ENCODE results near the gene ANKRD52.
"Not testable (repeated sequence)": the region's sequence is repeated elsewhere in the genome, so short reads cannot be mapped to it uniquely, and the experiment has no call there.

The ANKRD52 gene

DNA sequence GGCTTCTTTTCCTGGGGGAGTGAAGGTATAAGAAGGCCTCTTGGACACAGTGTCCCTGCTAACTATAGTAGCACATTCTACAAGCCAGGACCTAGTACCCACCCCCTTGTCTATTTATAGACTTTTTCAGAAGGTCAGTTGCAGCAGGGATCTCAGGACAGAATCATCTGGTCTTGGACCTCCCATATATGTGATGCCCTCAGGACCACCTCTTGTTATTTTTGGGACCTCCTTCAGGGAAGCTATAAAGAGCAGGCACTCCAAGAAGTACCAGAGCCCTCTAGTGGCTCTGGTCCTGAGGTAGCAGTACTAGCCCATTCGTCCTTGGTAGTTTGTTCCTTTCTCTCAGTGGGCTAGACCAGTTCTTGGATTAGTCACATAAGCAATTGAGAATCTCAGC lies 12.8 kb upstream of the ANKRD52 start:
- no peak for DNase-seq

DNA sequence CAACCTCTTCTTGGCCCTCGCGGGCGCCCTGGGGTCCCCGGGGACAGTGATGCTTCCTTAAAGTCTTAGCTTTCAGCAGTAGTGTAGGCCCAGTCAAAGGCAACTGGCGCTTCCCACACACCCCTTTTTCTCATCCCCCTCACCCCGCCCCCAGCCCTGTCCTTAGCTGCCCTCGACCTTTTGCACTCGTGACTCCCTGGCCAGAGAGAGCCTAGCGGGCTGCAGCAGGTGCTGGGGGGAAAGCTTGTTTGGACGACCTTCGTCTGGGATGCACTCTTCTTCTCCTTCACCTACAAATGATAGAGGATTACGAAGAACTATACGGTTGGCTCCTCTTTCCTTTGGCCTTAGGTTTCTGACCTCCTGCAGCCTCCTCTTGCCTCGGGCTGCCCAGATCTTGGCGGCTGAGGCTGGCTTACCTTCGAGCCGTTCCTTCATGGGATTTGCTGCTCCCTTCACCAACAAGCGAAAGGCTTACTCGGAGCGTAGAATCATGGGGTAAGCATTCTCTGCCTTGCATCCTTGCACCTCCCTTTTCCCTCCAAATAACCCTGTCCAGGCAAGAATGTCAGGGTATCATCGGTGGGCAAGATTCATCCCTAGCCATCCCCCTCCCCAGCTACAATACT lies 9.4 kb upstream of the ANKRD52 start:
- no peak for DNase-seq

DNA sequence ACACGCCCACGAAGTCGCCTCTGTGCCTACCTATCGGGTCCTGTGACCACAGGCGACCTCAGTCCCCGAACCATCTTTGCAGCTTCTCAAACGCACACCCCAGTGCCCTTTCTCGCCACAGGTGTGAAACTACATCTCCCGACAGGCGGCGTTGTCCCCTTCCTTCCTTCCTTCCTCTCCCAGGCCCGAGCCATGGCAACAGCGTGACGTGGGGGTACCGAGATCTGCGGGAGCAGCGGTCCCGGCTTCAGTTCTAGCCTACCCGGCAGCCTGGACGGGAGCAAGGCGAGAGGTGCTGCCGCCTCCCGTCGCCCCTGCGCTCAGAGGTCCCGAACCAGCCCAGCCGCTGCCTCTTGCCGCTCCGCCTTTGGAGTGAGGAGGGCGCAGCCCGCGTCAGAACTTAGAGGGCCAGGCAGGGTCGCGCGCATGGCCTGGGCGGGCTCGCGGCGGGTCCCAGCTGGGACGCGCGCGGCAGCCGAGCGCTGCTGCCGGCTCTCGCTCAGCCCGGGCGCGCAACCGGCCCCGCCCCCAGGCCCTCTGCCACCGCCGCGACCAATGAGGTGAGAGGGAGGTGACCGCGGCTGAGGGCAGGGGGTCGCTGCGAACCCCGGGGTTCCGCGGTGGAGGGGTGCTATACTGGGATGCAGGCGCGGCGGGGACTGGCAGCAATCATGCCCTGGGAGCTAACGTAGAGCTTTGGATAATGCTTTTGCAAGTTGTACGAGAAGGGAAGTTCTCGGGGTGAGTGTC lies 8.7 kb upstream of the ANKRD52 start, which contains the start of gene COQ10A:
Gene COQ10A, plus strand, starts transcription at position 250 of the 750 bp plus-strand sequence. Its CDS starts 177 bp downstream, at position 427.
- DNase-seq: peak; percentile 89

DNA sequence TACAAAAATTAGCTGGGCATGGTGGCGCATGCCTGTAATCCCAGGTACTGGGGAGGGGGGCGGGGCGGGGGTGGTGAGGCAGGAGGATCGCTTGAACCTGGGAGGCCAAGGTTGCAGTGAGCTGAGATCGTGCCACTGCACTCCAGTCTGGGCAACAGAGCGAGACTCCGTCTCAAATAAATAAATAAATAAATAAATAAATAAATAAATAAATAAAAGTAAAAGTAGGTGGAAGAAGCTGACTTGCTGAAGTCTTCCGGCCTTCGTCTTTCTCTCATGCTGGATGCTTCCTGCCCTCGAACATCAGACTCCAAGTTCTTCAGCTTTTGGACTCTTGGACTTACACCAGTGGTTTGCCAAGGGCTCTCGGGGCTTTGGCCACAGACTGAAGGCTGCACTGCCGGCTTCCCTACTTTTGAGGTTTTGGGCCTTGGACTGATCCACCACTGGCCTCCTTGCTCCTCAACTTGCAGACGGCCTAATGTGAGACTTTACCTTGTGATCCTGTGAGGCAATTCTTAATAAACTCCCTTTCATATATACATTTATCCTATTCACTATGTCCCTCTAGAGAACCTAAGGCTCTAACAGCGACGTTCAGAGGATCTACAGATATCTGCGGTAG lies 8.0 kb upstream of the ANKRD52 start:
- DNase-seq: not testable (repeated sequence)

DNA sequence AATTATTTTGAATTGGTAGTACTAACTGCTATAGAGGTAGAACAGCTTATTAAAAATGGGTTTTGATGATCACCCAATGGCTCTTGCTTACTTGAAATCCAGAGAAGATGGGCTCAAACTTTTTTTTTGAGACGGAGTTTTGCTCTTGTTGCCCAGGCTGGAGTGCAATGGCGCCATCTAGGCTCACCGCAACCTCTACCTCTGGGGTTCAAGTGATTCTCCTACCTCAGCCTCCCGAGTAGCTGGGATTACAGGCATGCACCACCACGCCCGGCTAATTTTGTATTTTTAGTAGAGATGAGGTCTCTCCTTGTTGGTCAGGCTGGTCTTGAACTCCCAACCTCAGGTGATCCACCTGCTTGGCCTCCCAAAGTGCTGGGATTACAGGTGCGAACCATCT lies 4.8 kb upstream of the ANKRD52 start:
- not testable (repeated sequence) for DNase-seq

- DNase-seq: no peak
Observed at GRCh38 chr12:56261503-56262232, 3.5 kb upstream of the ANKRD52 start.

DNA sequence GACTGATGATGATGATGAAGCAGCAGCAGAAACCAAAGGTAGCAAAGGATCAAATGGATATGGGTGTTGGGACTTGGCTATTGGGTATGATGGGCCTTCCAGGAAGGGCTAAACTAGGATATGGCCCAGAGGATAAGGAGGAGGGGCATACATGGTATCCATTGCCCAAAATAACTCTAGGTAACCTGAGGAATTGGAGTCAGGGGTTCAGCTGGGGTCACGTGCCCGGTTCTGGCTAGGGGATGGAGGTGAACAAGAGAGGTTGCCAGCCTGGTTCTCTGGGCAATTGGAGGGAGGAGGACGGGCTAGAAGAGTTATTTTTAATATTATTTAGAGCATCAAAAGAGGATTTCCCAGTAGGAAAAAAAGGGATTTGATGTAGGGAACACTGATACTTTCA lies 2.7 kb upstream of the ANKRD52 start:
- DNase-seq: no peak

GRCh38 chr12:56260380-56260779 lies 2.2 kb upstream of the ANKRD52 start:
- no peak for DNase-seq

GRCh38 chr12:56258820-56259183 lies 618 bp upstream of the ANKRD52 start:
- no peak for DNase-seq

- no peak for DNase-seq
Observed at GRCh38 chr12:56257491-56258067, 605 bp downstream of the ANKRD52 start.

GRCh38 chr12:56257071-56257470 lies 1.1 kb downstream of the ANKRD52 start:
- DNase-seq: no peak

DNA sequence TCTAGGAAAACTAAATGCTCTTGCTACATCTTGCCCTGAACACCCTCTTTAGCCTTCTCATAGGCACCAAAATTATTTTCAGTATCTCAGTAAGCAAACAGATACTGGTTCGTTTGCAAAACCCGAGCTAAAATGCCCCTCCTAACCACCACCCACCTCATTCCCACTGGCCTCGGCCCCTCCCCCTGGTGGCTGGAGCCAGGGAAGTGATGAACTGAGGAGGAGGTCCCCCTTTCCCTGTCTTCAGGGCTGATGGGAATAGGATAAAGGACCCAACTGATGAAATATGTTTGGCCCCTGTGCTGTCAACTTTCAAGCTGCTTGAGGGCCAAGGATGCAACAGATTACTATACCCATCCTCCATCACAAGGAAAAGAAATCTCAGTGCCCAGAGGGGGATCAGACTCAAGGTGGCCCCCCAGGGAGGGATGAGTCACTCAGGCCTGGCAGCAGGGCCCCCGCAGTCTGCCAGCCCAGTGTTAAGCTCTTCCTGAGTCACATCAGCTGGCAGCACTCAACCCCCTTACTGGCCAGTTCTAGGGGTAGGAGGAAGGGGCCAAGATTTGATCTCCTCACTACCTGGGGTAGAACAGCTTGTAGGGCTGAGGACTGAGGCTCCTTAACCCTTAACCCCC lies 1.7 kb downstream of the ANKRD52 start:
- no peak for DNase-seq

GRCh38 chr12:56255671-56256070 lies 2.5 kb downstream of the ANKRD52 start:
- no peak for DNase-seq

DNA sequence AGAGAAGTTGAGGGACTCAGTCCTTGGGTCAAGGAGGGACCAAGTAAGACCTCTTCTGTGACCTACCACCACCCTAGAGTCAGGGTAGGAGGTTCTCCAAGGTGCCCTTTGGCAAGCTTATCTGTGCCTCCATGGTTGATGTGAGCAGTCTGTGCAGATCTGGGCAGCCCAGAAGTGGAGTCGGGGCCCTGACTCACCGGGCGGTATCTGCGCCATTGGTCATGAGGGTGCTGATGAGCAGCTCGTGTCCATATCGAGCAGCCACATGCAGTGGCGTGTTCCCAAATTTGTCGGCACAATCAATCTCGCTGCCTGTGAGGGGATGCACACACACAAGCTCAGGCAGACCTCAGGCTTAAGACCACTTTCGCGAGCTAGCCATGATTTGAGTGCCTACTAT lies 5.1 kb downstream of the ANKRD52 start:
- no peak for DNase-seq

GRCh38 chr12:56252649-56253048 lies 5.5 kb downstream of the ANKRD52 start:
- no peak for DNase-seq

GRCh38 chr12:56248711-56249110 lies 9.5 kb downstream of the ANKRD52 start:
- no peak for DNase-seq

DNA sequence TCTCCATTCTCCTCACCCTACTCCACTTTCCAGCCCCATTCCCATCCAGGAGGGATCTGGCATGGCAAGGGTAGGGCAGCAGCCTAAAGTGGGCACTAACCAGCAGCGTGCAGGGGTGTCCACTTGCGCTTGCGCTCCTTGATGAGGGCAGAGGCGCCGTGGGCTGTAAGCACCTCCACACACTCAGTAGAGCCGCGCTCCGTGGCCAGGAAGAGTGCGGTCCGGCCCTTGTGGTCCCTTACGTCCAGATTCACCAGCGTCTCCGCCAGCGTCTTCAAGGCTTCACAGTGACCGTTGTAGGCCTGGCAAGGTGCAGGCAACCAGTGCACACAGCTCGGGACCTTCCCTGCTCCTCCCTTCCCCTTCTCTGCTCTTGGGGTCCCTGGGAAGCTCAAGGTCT lies 10.3 kb downstream of the ANKRD52 start:
- no peak for DNase-seq

GRCh38 chr12:56244494-56244893 lies 13.7 kb downstream of the ANKRD52 start:
- no peak for DNase-seq

GRCh38 chr12:56243731-56244181 lies 14.4 kb downstream of the ANKRD52 start:
- DNase-seq: no peak

DNA sequence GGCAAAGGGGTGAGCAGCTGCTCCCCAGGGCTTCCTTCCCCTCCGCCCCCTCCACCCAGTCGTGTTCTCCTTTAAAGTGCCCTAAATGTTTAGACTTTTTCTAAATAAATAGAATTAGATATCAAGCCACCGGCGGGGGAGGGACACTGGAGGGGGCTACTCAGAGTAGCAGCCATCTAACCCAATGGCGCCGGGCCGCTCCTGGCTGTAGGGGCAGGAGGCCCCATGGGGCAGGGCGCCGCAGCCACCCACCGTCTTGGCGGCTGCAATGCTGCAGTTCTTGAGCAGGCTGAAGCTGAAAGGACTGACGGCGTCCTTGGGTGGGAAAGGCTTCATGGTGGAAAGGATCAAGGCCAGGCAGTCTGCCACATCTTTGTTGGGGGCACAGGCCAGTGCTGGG lies 15.2 kb downstream of the ANKRD52 start:
- DNase-seq: no peak

DNA sequence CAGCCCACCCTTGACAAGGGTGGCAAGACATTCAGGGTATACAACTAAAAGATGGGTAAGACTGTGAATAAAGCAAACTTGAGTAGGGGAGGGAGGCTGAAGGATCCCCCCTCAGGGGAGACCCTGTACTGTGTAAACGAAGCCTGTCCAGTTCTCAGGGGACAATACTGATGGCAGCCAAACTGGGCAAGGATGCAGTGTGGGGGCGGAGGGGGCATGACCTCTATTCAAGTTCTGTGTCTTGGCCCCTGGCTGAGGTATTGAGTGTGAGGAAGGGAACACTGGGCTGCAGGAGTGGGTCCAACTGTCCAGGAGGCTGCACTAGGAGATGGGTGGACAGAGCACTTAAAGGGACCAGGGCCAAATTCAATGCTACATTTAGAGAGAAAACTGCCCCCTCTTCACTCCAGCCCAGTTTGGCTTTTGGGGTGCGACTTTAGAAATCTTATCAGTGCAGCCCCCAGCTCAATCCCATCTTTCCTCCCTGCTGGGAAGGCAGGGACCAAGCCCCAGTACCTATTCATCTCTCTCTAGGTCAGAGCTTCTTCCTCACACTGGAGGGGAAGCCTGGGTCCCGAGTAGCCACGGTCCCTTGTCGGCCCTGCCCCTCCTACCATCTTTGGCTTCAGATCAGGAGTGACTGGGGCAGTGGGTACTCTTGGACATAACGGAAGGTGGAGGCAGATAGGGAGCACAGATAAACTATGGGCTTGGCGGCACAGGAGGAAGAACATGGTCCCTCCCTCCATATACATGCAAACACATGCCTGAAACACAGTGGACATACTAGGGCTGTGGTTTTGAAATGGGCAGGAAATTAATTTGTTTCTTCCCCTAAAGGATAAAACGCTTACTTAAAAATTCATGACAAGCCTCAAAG lies 16.5 kb downstream of the ANKRD52 start:
- DNase-seq: no peak
